H1 (cell line): ENCODE data around the gene FOXL1. TPM values are rescaled to one million over a fixed set of nuclear protein-coding genes. Genes with fewer than 3 reads are reported as not detected.

Experiments
- KDM5A ChIP-seq: fragments of 200-600 bp; IDR thresholded peaks from 2 replicates; pipeline ENCODE4 v1.7.1; 2012; ENCODE audit warnings: mild to moderate bottlenecking, low read length, inconsistent platforms, mixed read lengths
- polyA plus RNA-seq, 7 experiments: library from polyadenylated mRNA; depleted of rRNA in 3 of 7; stranded (reverse) in 5 of 7; unstranded in 2 of 7; fragments of >200 nt in 5 of 7; fragments of 200-250 nt in 2 of 7; gene quantifications; 1 replicate in 5 of 7; 2 replicates in 1 of 7; 4 replicates in 1 of 7; pipeline versions ENCODE4 v1.2.1 to v1.2.3, GENCODE V29; 2011 to 2013; ENCODE audit warnings: missing spikeins in 2 of 7, mixed read lengths in 2 of 7
- total RNA-seq: library from RNA; stranded (reverse); fragmentation: NEBNext Ultra II Directional; extraction: Animal tissue kit (Norgen Biotek cat#: 25700); gene quantifications from 2 replicates; pipeline ENCODE4 v1.2.1, GENCODE V29; 2021

The FOXL1 gene
- total and polyA plus RNA-seq, 2 of the 8 experiments (the other 6 are each of a cell fraction or from before 2014, with no cell fraction given) = 0.03 TPM; not detected in 1

DNA sequence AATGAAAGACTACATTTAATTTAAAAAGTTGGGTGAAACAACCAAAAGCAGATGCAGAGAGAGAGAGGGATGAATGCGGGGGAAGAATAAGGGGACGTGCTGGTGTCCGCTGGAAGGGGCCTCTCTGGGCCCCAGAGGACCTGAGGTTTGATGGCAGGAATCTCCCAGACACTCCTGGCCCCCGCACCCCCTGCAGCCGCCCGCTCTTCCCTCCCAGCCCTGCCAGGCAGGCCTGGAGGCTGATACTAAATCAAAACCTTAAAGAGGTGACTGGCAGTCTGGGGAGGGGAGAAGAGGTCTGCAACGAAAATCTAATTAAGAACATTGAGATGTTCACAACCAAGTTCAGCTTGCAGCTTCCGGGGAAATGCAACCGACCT, 2.4 kb downstream of the FOXL1 start (continued):
- TF ChIP-seq KDM5A = no peak
